WTC11 (cell line): ENCODE measurements around the gene SWT1. TPM values are rescaled to one million over a fixed set of nuclear protein-coding genes. Genes with fewer than 3 reads are reported as not detected.

ENCODE experiments used
- ATAC-seq: fragments of 200-7000 bp; cut with Tn5 transposase; 2 replicates; pipeline ENCODE4 v1.10.0; 2021; ENCODE audit warnings: mild to moderate bottlenecking, moderate library complexity
- CTCF ChIA-PET: fragments of 300-600 bp; sonication (Branson Sonifier 250); formaldehyde crosslinking; loops from one replicate; lab custom pipeline; 2021; ENCODE audit warnings: antibody characterized with exemption; lab: Charles Lee
- POLR2A ChIA-PET: fragments of 350-600 bp; sonication (Branson Sonifier 250); formaldehyde crosslinking; loops from one replicate; lab custom pipeline; 2021; ENCODE audit warnings: antibody characterized with exemption; lab: Charles Lee
- DNase-seq: peaks from one replicate; pipeline ENCODE4 v3.0.0; 2021; ENCODE audit warnings: low spot score
- H3K27ac Mint-ChIP-seq: 2 replicates; pipeline ENCODE4 v1.8.0; 2021; ENCODE audit warnings: mixed read lengths
- H3K27me3 Mint-ChIP-seq: 2 replicates; pipeline ENCODE4 v1.8.0; 2021; ENCODE audit warnings: low read depth, mild to moderate bottlenecking, moderate library complexity, mixed read lengths
- H3K36me3 Mint-ChIP-seq: 2 replicates; pipeline ENCODE4 v1.8.0; 2021; ENCODE audit warnings: mixed read lengths
- H3K4me1 Mint-ChIP-seq: 2 replicates; pipeline ENCODE4 v1.8.0; 2022; ENCODE audit warnings: mixed read lengths
- H3K4me3 Mint-ChIP-seq: 2 replicates; pipeline ENCODE4 v1.8.0; 2021; ENCODE audit warnings: mild to moderate bottlenecking, moderate library complexity, mixed read lengths
- H3K9me3 Mint-ChIP-seq: 2 replicates; pipeline ENCODE4 v1.8.0; 2021; ENCODE audit warnings: mixed read lengths
- ARID4B ChIP-seq: sonication (generic); formaldehyde crosslinking; IDR thresholded peaks from 2 replicates; pipeline ENCODE4 v1.8.0; 2023; ENCODE audit warnings: missing genetic modification reagents, mild to moderate bottlenecking, borderline replicate concordance
- ATF1 ChIP-seq: sonication (generic); formaldehyde crosslinking; IDR thresholded peaks from 2 replicates; pipeline ENCODE4 v1.8.1; 2023; ENCODE audit warnings: mild to moderate bottlenecking, moderate library complexity, missing genetic modification reagents
- CBFB ChIP-seq: sonication (generic); formaldehyde crosslinking; IDR thresholded peaks from 2 replicates; pipeline ENCODE4 v1.8.1; 2022; ENCODE audit warnings: mild to moderate bottlenecking, low read depth, missing genetic modification reagents
- ESRRA ChIP-seq: sonication (generic); formaldehyde crosslinking; IDR thresholded peaks from 2 replicates; pipeline ENCODE4 v1.8.1; 2022; ENCODE audit warnings: mild to moderate bottlenecking, missing genetic modification reagents, borderline replicate concordance
- ETV6 ChIP-seq: sonication (generic); formaldehyde crosslinking; IDR thresholded peaks from 2 replicates; pipeline ENCODE4 v1.8.1; 2022; ENCODE audit warnings: mild to moderate bottlenecking, missing genetic modification reagents
- GABPB1 ChIP-seq: sonication (generic); formaldehyde crosslinking; IDR thresholded peaks from 2 replicates; pipeline ENCODE4 v1.8.1; 2023; ENCODE audit warnings: mild to moderate bottlenecking, missing genetic modification reagents
- HMGA2 ChIP-seq: fragments of 250-450 bp; sonication (Bioruptor Pico); IDR thresholded peaks from 2 replicates; pipeline ENCODE4 v1.4.0; 2021; ENCODE audit warnings: mild to moderate bottlenecking, moderate library complexity
- IRF1 ChIP-seq: sonication (generic); formaldehyde crosslinking; IDR thresholded peaks from 2 replicates; pipeline ENCODE4 v1.8.0; 2023; ENCODE audit warnings: missing genetic modification reagents
- NFATC4 ChIP-seq: fragments of 250-450 bp; sonication (Bioruptor Pico); IDR thresholded peaks from 2 replicates; pipeline ENCODE4 v1.9.0; 2021; ENCODE audit warnings: mild to moderate bottlenecking
- PRRX2 ChIP-seq: fragments of 250-450 bp; sonication (Bioruptor Pico); IDR thresholded peaks from 2 replicates; pipeline ENCODE4 v1.8.0; 2021; ENCODE audit warnings: mild to moderate bottlenecking
- SMAD4 ChIP-seq: sonication (generic); formaldehyde crosslinking; IDR thresholded peaks from 2 replicates; pipeline ENCODE4 v1.8.0; 2022; ENCODE audit warnings: mild to moderate bottlenecking, missing genetic modification reagents
- ZNF219 ChIP-seq: sonication (generic); formaldehyde crosslinking; IDR thresholded peaks from 2 replicates; pipeline ENCODE4 v1.8.0; 2023; ENCODE audit warnings: missing genetic modification reagents, mild to moderate bottlenecking, borderline replicate concordance
- ZNF232 ChIP-seq: sonication (generic); formaldehyde crosslinking; IDR thresholded peaks from 2 replicates; pipeline ENCODE4 v1.8.0; 2022; ENCODE audit warnings: mild to moderate bottlenecking, missing genetic modification reagents
- ZNF263 ChIP-seq: sonication (generic); formaldehyde crosslinking; IDR thresholded peaks from 2 replicates; pipeline ENCODE4 v1.8.1; 2022; ENCODE audit warnings: low read depth, mild to moderate bottlenecking, moderate library complexity, missing genetic modification reagents
- ZNF281 ChIP-seq: sonication (generic); formaldehyde crosslinking; IDR thresholded peaks from 2 replicates; pipeline ENCODE4 v1.8.0; 2023; ENCODE audit warnings: mild to moderate bottlenecking, missing genetic modification reagents
- ZNF317 ChIP-seq: sonication (generic); formaldehyde crosslinking; IDR thresholded peaks from 2 replicates; pipeline ENCODE4 v1.8.1; 2023; ENCODE audit warnings: low read depth, mild to moderate bottlenecking, moderate library complexity, missing genetic modification reagents, borderline replicate concordance
- ZNF425 ChIP-seq: fragments of 250-450 bp; sonication (Bioruptor Pico); conservative IDR thresholded peaks from 2 replicates; pipeline ENCODE4 v1.9.0; 2021; ENCODE audit warnings: mild to moderate bottlenecking
- ZSCAN18 ChIP-seq: fragments of 250-450 bp; sonication (Bioruptor Pico); IDR thresholded peaks from 2 replicates; pipeline ENCODE4 v2.1.2; 2022; ENCODE audit warnings: mild to moderate bottlenecking, moderate library complexity
- total RNA-seq: library from RNA; stranded (reverse); gene quantifications from 3 replicates; pipeline ENCODE4 v1.2.3, GENCODE V29; 2021

Gene SWT1
- total RNA-seq, 1 experiment from 2014 or later = 5.8 TPM

- TF ChIP-seq SMAD4 (CRISPR knock-in tag) (no peak), ZNF281 (CRISPR knock-in tag) (no peak), ZNF425 (CRISPR knock-in tag) (no peak), ARID4B (no peak), GABPB1 (no peak), PRRX2 (CRISPR knock-in tag) (no peak), ESRRA (CRISPR knock-in tag) (no peak)
Observed at GRCh38 chr1:185110145-185110544, 46.8 kb upstream of the SWT1 start (continued).

GRCh38 chr1:185111873-185112272 lies 45.1 kb upstream of the SWT1 start:
- Mint-ChIP-seq H3K36me3 (peaks cover 12% of the 10 kb centered on the region), H3K9me3 (peaks cover 15% of the 10 kb centered on the region), H3K4me1 (no peaks in the 10 kb centered on the region), H3K4me3 (no peak overlapping the region), H3K27ac (no peak overlapping the region), H3K27me3 (no peaks in the 10 kb centered on the region)
- no peak for ATAC-seq
- no peak for DNase-seq
- CTCF ChIA-PET = no interaction called here
- TF ChIP-seq ZNF219 (CRISPR knock-in tag) = no peak
- TF ChIP-seq NFATC4 (CRISPR knock-in tag) = no peak
- no peak for TF ChIP-seq ZNF232
- no peak for TF ChIP-seq ZNF317
- no peak for TF ChIP-seq ZNF263 (CRISPR knock-in tag)
- no peak for TF ChIP-seq CBFB (CRISPR knock-in tag)
- TF ChIP-seq HMGA2 (CRISPR knock-in tag) = no peak
- TF ChIP-seq ATF1 (CRISPR knock-in tag) = no peak
- no peak for TF ChIP-seq IRF1
- no peak for TF ChIP-seq ETV6 (CRISPR knock-in tag)
- TF ChIP-seq ZSCAN18 (CRISPR knock-in tag) = no peak
- POLR2A ChIA-PET = no interaction called here
